GM21381 (cell line): Measurements from ENCODE around the gene BAZ2B.

Experiments
- ATAC-seq: cut with Tn5 transposase; IDR thresholded peaks from one replicate; pipeline ENCODE4 v1.9.1; 2021; ENCODE audit warnings: mild to moderate bottlenecking, moderate library complexity; ENCODE audit not compliant: unreplicated experiment

Gene BAZ2B

DNA sequence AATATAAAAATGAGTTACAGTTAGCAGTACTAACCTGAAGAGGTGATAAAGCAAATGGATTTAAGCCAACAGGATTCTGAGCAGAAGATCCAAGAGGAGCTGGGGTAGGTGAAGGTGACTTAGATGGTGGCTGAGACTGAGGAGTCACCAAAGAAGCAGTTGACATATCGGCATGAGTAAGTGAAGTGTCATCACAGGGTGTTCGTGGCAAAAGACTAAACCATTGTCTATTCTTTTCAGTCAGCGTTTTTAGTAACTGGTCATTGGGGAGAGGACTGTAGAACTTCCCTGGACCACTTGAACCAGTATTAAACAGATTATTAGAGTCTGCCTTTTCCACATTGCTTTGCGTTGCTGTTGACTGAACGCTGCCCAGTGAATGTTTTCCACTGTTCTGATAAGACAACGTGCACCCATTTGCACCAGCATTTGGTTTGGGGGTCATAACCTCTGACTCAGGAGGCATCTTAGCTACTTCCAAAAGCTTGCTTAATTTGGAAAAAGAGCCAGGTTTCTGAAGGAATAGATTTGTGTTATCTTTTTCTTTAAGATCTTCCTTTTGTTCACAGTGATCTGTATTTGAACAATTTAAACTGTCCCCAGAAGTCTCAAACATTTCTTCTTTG, 266.6 kb downstream of the BAZ2B start:
- no peak for ATAC-seq

DNA sequence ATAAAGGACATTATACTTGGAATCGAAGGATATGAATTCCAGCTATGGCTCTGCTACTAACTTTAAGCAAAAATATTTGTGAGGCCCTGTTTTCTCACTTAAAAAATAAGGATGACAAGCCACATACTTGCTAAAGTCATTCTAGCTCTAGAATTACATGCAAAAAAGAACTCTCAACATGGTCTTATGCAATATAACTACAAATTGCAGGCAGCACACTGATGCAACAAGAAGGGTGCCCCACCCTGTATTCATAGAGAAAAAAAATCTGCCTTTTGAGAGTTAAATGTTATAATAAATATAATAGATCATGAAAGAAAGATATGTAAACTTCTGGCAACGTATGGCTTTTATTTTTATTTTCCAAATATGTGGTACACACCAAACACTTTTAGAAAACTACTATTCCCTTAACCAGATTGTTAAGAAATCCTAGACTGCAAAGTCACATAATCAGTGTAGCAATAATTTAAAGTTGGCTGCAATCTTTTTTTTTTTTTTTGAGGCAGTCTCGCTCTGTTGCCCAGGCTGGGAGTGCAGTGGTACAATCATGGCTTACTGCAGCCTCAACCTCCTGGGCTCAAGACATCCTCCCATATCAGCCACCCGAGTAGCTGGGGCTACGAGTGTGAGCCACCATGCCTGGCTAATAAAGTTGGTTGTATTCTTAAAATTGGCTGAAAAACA, 289.6 kb downstream of the BAZ2B start:
- no peak for ATAC-seq

DNA sequence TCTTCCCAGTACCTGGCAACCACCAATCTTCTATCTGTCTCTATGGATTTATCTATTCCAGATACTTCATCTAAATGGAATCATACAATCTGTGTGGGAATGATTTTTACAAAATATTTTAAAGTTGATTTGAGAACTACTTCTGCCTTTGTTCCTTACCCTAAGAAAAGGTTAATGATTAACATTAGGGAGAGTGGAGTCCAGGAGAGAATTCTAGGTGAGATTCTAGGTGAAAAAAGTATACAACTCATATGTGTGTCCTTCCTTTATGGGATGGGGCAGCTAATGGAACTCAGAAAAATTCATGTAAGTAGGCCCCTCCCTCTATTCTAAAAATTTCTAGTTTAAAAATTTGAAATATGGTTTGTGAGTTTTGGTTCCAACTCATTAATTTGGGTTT, 293.9 kb downstream of the BAZ2B start:
- ATAC-seq: no peak

DNA sequence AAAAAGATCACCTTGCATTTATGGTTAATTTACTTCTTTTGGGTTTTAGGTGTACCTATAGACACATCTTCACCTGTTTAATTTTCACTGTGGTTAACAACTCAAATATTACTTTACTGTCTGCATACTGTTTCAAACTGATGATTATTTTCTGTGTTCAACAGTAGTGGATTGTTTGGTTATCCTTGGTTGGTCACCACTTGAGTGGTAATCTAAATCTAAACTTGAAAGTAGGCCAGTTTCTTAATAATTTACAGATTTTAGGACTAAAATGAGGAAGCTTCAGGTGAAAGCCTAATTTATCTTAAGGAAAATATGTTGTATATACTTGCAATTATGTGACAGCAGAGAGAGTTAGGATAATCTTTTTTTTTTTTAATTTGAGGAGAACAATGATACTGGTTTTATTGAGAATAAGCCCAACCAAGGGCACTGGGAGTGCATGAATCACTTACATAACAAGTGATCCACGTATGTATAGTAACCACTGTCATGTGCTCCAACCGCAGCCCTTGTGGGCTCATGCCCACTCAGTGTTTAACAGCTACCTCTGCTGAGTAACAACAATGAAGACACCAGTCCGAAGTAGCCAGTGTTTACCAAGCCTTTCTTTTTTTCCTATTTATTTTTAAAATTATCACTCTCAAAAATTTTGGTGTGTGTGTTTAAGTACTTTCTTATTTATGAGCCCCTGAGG, 298.8 kb downstream of the BAZ2B start:
- ATAC-seq: peak; percentile 57

DNA sequence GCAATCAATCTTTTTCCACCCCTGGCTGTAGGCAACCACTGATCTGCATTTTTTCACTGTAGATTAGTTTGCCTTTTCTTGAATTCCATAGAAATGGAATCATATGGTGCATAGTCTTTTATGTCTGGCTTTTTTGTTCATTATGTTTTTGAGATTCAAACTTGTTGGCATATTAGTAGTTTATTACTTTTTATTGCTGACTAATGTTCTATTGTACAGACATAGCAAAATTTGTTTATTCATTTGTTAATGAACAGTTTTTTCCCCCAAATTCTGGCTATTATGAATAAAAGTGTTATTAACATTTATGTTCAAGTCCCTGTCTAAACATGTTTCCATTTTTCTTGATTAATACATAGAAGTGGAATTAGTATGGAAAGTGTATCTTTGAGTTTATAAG, 308.4 kb downstream of the BAZ2B start:
- ATAC-seq: no peak

DNA sequence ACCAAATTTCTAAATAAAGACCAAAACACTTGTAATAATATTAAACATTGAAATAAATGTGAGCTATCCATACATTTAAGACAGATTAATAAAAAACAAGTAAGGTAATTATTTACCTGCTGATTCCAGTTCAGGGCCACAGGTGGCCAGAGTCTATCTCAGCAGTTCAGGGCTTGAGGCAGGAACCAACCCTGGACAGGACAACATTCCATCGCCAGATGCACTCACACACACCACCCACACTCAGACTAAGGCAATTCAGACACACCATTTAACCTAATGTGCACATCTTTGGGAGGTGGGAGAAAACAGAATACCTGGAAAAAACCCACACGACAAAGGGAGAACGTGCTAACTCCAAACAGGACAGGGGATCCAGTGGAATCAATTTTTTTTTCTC, 315.8 kb downstream of the BAZ2B start:
- ATAC-seq: no peak

DNA sequence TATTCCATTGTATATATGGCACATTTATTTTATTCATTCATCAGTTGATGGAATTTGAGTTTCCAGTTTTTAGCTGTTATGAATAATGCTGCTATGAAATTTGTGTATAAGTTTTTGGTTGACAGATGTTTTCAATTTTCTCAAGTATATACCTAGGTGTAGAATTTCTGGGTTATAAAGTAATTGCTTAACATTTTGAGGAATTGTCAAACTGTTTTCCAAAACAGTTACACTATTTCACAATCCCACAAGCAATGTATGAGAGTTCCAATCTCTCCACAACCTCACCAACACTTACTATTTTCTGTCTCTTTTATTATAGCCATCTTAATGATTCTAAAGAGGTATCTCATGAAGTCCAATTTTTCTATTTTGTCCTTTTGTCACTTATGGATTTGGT, 317.4 kb downstream of the BAZ2B start:
- ATAC-seq: no peak

DNA sequence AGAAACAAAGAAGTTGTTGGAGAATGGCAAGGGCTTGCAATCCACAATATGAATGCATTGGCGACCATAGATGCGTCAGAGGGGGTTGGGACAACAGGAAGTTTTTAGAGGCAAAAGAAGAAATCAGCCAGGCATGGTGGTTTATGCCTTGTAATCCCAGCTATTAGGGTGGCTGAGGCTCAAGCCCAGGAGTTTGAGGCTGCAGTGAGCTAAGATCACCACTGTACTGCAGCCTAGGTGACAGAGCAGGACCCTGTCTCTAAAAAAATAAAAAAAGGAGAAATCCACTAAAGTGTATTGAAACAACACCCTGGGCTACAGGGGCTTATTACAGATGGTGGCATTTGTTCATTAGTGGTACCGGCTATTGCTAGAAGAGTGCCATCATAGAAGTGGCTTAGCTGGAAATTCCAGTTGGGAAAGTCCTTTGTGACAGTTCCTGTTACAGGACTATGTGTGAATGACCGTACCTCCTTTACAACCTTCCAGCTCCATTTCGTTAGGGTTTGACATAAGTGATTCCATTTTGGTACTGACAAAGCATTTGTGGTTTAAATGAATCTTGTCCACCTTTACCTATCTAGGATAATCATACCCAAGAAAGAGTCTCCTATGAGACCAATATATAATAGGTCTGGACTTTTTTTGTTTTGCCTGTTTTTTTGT, 319.2 kb downstream of the BAZ2B start:
- no peak for ATAC-seq

DNA sequence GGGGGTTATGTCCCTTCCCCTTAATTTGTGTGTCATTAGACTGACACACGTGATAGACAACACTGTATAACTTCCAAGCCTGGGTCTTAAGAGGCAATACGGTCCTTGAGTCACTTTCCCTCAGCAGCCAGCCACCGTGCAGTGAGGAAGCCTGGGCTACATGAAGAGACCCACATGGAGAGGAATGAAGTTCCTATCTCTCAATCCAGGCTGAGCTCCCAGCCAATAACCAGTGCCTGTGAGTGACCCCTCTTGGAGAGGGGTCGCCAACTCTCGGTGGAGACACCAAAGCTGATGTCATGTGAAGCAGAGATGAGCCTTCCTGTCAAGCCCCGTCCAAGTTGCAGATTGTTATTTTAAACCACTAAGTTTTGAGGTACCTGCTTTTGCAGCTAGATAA, 324.2 kb downstream of the BAZ2B start:
- no peak for ATAC-seq

DNA sequence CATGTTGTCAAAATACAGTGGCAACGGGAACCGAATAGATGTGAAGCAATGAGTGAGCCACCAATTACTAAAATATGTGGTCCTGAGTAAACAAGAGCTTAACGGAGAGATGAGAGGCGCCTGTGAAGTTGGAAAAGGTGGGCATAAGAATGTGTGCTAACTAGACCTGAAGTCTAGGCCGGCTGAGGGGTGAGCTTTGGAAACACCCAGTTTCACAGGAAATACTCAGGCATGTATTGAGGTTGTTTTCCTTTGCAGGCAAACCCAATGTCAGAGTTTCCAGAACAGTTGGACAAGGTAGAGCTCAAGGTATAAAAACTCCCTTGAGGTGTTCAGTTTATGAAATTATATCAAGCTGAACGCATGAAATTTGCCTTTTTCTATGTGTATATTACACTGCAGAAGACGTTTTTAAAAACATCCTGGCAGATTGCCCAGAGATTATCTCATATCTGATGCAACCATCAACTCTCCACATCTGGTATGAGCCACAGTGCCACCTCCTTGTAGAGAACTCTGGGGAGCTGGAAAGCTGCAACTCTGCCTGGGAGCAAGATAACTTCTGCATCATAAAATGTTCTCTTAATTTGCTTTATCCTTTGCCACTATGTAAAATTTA, 325.9 kb downstream of the BAZ2B start:
- ATAC-seq: no peak

DNA sequence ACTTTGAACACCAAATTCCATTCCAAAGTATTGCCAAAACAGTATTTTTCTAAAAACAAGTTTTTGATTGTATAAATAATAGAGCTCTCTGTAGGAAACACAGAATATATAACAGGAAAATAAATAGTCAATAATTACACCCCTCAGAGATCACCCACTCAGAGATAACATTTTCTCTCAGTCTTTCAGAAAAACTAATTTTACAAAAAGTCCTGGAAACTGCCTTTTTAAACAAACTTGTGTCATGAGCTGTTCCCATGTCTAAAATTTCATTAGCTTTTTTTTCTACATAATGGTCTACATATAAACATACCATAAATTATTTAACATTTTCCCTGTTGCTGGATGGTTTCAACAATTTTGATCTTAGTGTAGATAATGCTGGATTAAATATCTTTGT, 328.6 kb downstream of the BAZ2B start:
- no peak for ATAC-seq

DNA sequence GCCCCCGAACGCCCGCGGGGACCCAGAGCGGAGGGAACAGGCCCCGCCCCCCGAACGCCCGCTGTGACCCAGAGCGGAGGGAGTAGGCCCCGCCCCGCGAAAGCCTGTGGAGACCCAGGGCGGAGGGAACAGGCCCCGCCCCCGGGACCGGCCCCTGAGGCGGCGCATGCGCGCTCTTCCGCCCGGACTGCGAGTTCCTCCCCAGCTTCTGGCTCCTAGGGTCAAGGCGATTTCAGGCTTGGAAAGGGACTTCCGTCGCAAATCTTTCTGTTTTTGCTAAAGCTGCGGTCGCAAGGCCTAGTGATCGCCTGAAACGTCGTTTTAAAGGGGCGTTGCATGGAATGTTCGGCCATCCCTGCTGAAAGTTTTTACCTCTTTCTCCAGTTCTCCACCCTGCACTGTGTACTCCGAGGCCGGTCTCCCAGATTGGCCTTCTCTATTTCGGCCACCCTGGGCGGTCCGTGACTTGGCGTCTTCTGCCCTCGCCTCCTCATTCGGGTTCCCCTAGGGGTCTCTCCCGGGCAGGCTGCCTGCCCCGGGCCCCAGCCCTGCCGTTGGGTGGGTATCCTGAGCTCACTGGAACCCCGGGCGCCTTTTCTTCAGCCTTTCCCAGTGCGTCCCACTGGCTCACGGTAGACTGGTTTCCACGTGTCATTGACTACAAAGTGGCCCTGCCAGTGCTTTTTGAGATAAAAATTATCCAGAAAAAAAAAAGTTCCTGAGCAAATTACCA, 329.5 kb downstream of the BAZ2B start:
- ATAC-seq: peak; percentile 88

DNA sequence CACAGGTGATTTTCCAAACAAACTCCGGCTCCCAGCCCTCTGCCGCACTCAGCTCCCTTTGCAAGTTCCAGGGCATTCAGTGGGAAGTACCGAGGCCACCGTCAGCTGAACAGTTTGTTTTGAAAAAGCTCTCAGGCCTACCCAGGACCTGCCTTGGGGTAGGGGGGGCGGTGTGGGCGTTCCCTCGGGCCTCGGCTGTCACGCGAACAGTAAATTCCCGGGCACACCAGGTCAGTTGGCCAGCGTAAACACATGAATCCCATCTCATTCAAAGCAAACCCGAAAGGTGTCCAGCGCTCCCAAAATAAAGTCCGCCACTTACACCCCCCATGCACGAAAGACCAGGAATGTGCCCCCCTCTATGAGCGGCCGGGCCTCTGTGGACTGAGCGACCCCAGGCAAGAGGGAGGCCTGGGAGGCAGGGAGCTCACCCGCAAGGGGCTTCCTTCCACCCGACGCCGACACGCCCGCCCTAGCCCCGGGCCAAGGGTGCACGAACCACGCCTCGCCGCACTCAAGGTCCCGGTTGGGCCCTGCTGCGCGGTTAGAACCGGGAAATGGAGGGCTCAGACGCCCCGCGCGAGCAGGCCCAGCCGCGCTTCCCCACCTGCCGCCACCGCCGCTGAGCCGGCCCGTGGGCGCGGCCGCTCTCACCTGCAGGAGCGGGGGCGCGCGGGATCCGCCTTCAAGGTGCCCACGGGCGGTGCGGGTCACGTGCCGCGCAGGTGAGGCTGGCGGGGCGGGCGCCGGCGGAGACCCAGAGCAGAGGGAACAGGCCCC, 330.2 kb downstream of the BAZ2B start, which contains the start of gene WDSUB1:
Gene WDSUB1, minus strand, starts transcription at position 775 of the 780 bp plus-strand sequence. CDS start 3,634 bp downstream, outside the sequence.
- ATAC-seq: peak; percentile 15

DNA sequence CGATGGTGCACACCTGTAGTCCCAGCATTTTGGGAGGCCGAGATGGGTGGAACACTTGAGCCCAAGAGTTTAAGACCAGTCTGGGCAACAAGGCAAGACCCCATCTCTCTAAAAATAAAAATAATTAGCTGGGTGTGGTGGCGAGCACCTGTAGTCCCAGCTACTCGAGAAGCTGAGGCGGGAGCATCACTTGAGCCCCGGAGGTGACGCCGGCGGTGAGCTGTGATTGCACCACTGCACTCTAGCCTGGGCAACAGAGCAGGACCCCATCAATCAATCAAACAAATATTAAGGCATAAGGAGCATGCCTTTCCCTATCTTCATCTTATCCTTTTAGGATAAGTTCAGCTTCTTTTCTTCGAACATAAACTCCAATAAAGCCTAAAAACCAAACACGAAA, 330.9 kb downstream of the BAZ2B start:
- ATAC-seq: no peak

DNA sequence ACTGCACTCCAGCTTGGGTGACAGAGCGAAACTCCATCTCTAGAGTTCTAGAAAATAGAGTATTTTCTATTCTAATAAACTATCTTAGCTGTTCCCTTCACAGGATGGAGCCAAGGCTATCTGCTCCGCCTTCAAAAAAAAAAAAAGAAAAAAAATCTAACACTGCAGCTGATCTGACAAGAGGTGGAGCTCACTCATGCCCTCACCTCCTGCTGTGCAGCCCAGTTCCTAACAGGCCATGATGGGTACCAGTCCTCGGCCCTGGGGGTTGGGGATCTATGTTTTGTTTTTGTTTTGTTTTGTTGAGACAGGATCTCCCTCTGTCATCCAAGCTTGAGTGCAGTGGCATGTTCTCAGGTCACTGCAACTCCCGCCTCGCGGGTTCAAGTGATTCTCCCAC, 332.8 kb downstream of the BAZ2B start:
- ATAC-seq: no peak

DNA sequence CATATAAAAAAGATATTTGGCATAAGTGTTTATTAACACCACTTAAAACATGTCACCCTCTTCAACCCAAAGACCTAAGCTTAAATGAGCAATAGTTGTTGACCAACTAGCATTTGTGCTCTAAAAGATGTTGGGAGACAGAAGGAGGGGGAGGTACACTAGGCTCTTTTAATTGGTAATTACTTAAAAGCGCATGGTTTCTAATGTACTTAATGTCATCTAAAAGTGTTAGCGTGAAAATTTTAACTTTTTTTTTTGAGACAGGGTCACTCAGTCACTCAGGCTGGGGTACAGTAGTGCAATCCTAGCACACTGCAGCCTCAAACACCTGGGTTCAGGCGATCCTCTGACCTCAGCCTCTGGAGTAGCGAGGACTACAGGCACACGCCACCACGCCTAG, 335.3 kb downstream of the BAZ2B start:
- ATAC-seq: no peak

DNA sequence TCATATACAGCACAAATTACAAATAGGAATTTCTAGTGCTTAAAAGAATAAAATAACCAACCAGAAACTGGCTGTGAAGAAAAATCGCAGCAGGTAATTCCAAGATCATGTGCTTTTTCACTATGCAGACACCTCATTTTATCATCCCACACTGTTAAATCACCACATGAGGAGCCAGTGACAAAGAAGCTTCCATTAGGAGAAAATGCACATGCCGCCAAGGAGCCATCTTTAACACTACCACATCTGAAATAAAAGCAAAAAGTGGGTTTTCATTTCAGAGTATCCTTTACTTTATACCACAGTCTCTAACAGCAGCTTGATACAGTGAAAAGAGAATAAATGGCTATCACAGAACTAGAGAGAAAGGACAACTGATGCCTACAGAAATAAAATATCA, 336.6 kb downstream of the BAZ2B start:
- no peak for ATAC-seq

DNA sequence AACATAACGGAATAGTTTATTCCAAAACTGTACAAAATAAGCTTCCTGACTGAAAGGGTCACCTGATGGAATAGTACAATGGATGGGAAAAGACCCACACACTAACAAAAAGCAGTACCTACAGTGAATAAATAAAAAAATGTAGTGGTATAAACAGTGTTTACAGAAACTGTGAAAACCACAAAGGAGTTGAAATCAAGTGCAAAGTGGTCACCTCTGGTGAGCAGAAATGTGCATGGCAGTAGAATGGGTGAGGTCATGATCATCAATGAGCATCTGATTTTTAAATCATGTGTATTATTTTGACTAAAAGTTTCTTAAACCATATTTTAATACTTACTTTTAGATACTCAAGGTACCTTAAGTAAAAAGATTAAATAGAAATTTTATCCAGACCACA, 341.2 kb downstream of the BAZ2B start:
- ATAC-seq: peak; percentile 74

DNA sequence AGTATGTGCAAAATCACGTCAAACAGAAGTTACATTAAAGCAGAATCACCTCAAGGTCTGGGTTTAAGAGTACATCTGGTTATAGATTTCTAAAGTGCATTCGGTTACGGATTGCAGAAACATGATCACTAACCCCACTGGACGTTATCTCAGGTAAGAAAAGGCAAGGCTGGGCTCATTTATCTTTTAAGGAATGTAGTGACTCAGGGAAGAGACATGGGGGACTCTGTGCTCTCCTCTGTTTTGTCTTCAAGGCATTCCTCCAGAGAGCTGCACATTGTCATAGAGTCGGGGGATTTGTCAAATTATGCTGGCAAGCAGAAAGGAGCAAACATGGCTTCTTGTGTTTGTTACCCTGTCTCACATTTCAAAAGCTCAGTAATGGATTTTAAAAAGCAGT, 344.2 kb downstream of the BAZ2B start:
- no peak for ATAC-seq
